GM13976 (cell line): ENCODE measurements around the gene TFG.

Source experiments
- DNase-seq: peaks from one replicate; pipeline ENCODE4 v3.0.0; 2012; ENCODE audit warnings: low spot score
- in situ Hi-C: fragments of 300-500 bp; cut with MboI; formaldehyde crosslinking; loops from one replicate; pipeline ENCODE4 v1.12.0; 2022; ENCODE audit warnings: low sequenced_read_pairs, mixed read lengths, inconsistent platforms; ENCODE audit not compliant: unreplicated experiment
- TF ChIP-seq, protein P1 (sequence below): IDR thresholded peaks from 2 replicates; pipeline ENCODE4 v1.5.1; 2012; ENCODE audit warnings: borderline replicate concordance, mild to moderate bottlenecking; ENCODE audit not compliant: insufficient read depth; ENCODE audit errors: extremely low read depth, missing control alignments, control extremely low read depth

The TFG gene

DNA sequence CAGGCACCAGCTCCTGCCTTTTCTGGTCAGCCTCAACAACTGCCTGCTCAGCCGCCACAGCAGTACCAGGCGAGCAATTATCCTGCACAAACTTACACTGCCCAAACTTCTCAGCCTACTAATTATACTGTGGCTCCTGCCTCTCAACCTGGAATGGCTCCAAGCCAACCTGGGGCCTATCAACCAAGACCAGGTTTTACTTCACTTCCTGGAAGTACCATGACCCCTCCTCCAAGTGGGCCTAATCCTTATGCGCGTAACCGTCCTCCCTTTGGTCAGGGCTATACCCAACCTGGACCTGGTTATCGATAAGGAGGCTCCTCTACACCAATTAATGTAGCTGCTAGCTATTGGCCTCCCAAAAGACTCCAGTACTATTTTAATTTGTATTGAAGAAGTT, 38.9 kb downstream of the TFG start:
- no peak for DNase-seq
- TF ChIP-seq, protein P1, sequence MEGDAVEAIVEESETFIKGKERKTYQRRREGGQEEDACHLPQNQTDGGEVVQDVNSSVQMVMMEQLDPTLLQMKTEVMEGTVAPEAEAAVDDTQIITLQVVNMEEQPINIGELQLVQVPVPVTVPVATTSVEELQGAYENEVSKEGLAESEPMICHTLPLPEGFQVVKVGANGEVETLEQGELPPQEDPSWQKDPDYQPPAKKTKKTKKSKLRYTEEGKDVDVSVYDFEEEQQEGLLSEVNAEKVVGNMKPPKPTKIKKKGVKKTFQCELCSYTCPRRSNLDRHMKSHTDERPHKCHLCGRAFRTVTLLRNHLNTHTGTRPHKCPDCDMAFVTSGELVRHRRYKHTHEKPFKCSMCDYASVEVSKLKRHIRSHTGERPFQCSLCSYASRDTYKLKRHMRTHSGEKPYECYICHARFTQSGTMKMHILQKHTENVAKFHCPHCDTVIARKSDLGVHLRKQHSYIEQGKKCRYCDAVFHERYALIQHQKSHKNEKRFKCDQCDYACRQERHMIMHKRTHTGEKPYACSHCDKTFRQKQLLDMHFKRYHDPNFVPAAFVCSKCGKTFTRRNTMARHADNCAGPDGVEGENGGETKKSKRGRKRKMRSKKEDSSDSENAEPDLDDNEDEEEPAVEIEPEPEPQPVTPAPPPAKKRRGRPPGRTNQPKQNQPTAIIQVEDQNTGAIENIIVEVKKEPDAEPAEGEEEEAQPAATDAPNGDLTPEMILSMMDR = no peak
- in situ Hi-C loops = no loop called here

DNA sequence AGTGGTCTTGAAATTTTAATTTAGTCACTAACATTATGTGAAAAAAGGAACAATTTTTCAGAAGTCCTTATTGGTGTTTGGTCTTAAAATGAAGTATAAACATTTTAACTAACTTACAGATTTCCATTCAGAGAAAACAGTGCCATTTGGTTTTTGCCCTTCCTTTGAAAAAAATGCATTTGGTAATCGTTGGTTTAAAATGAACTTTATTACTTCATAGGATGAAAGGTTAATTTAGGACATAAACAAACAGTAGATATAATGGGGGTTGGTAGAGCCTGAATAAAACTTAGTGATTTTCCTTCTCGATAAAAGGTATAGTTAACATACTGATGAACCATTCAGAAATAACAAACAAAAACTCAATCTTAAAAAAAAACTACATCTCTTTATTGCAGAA, 39.7 kb downstream of the TFG start:
- DNase-seq = no peak
- TF ChIP-seq, protein P1 = no peak
- in situ Hi-C loops = no loop called here

DNA sequence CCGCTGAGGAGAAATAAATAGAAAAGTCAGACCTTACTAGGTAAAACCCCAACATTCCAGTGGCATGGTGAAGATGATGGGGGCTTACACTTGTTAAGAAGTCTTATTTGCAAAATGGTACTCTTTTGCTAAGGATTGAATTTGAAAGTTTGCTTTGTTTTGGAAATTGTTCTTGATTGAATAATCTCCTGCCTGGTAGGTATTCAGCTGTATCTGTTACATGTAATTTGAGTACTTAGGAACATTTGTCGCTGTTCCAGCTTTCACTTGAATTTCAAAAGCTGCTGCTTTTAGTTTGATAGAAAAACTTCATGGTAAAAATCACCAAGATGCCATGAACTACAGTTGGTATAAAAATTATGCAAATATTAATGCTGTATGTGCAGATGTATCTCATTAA, 44.6 kb downstream of the TFG start:
- DNase-seq = no peak
- in situ Hi-C loops = no loop called here

DNA sequence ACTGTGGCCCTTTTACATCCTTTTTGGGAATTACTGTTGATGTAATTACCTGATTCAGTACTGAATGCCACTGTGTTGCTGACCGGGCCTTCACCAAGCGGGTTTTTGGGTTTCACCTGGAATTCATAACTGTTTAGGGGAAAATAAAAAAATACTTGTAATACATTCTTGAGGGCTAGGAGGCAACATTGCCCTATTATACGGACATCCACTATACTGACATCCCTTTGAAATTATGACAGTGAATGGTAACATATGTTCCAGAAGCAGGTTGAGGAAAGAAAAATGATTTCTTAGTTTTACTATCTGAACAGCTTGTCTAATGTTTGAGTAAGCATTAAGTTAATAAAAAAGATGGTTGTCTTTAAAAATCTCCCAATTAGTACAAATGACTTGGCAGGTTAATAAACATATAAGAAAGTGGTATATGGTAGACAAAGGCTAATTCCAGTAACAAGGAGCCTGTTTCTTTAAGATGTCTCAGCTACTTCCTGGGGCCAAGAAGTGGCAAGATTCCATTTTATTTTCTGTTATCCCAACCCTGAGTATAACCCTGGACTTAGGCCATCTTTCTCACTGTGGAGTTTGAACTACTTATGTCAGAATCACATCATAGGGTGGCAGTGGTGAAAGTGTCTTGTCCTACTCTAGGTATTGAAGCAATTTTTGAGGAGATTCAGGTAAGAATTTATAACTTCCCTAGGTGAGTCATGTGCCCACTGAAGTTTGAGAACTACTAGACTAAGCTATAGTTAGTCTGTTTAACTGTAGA, 45.5 kb downstream of the TFG start:
- in situ Hi-C loops = no loop called here
- TF ChIP-seq, protein P1 = no peak
- DNase-seq = no peak

More for the DNA sequence above, 44.6 kb downstream of the TFG start:
- TF ChIP-seq, protein P1 = no peak

DNA sequence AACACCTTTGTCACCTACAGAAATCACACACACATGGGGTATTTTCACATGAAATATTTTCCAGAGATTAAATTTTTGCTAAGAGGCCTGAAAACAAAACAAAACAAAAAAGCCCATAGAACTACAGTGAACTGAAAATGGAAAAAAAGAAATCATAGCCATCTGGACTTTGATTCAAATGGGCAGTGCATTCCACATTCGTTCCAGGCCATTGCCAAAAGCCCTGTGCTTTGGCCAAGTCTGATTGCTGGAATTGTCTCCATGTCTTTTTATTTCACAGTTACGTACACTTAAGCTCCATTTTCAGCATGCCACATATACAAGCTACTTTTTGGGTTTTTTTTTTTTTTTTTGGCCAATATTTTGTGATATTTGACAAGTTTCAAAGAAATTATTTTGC, 47.1 kb downstream of the TFG start:
- in situ Hi-C loops = no loop called here
- no peak for DNase-seq
- TF ChIP-seq, protein P1 = no peak

DNA sequence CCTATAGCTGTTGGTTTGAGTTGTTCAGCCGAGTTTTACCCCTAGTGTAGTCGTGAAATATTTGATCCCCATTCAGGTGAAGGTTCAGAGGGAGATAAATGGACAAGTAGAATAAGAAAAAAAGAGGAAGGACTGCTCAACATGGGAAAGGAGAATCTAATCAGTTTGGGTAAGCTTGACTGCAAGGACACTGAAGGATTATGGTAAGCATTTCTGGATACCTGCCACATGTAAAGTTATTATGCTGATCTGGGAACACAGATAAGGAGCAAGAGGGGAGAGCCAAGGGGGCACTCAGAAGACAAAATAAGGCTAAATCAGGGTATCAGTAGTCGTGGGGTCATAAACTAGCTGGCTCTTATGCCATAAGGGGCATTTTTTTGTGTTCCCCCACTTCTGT, 49.9 kb downstream of the TFG start:
- DNase-seq = no peak
- TF ChIP-seq, protein P1 = no peak
- in situ Hi-C loops = no loop called here
